Measurements from ENCODE around the gene UBAC1.

- TF ChIP-seq CTCF (IDR thresholded peaks at IDR 0.05) (no peak), POLR2A (IDR thresholded peaks at IDR 0.05) (no peak)
Measured at GRCh38 chr9:135920973-135921585, 40.1 kb downstream of the UBAC1 start.
